ENCODE results near the gene SPECC1. TPM values are rescaled to one million over a fixed set of nuclear protein-coding genes. Genes with fewer than 3 reads are reported as not detected.
A peak's percentile ranks its signal among the peaks of the same experiment; 100 is the strongest.

SPECC1 gene
- total and polyA plus RNA-seq, 9 of the 15 experiments (the other 6 are each of a cell fraction or from before 2014, with no cell fraction given), result 2.4 to 19.6 (median 14.7) TPM

DNA sequence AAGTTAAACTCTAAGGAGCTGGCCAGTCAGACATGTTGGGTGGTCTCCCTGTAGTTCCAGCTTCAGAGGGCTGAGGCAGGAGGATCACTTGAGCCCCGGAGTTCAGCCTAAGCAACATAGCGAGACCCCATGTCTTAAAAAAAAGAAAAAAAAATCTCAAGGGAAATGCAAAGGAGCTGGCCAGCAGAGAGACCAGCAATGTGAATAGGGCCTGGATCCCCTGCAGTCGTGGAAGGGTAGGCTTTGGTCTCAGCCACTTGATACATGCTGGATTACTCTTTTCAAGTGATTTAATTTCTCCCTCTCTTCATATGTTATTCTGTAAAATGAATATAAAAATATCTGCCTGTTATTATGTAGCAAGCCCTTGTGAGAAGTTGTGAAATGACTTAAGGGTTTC, 207.7 kb downstream of the SPECC1 start (continued):
- TF ChIP-seq, protein P1, sequence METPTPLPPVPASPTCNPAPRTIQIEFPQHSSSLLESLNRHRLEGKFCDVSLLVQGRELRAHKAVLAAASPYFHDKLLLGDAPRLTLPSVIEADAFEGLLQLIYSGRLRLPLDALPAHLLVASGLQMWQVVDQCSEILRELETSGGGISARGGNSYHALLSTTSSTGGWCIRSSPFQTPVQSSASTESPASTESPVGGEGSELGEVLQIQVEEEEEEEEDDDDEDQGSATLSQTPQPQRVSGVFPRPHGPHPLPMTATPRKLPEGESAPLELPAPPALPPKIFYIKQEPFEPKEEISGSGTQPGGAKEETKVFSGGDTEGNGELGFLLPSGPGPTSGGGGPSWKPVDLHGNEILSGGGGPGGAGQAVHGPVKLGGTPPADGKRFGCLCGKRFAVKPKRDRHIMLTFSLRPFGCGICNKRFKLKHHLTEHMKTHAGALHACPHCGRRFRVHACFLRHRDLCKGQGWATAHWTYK (CRISPR knock-in tag; IDR thresholded peaks at IDR 0.05), result no peak
- TF ChIP-seq ZNF280A (IDR thresholded peaks at IDR 0.05; ENCODE audit: low read depth, partially characterized antibody), result no peak
- TF ChIP-seq ZNF140 (CRISPR knock-in tag; IDR thresholded peaks at IDR 0.05), result no peak
- no peak for TF ChIP-seq ZNF311 (CRISPR knock-in tag; IDR thresholded peaks at IDR 0.05)

GRCh38 chr17:20217677-20218076, 208.5 kb downstream of the SPECC1 start:
- no peaks in the 10 kb centered on the region for H3K27me3 ChIP-seq (ENCODE audit: control insufficient read depth in 2 of 2, insufficient read depth in 2 of 2, low read length in 2 of 2)
- intact Hi-C loops (cut with micrococcal nuclease), result no loop called here
- H3K9me1 ChIP-seq (ENCODE audit: control insufficient read depth, insufficient read depth, low read length), result no peaks in the 10 kb centered on the region
- no peak for DNase-seq (ENCODE audit: extremely low read depth in 1 of 4, low spot score in 3 of 4)
- FAIRE-seq, result no peak
- ChIA-PET CTCF (ENCODE audit: low intra/inter-chr PET ratio) (no interaction called here), POLR2A (no interaction called here)
- ATAC-seq, result no peak
- no peak overlapping the region for H3K4me3 ChIP-seq
- H4K20me1 ChIP-seq (replicated peaks; ENCODE audit: control insufficient read depth, insufficient read depth, low read length), result no peaks in the 10 kb centered on the region
- no peak overlapping the region for H2AFZ ChIP-seq (ENCODE audit: low read depth, low read length)
- H3K4me1 ChIP-seq (replicated peaks in 1 of 2; ENCODE audit: control insufficient read depth in 2 of 2, insufficient read depth in 2 of 2, low read length in 2 of 2), result no peaks in the 10 kb centered on the region
- in situ Hi-C loops (cut with MboI), result no loop called here
- WGBS (ENCODE audit: insufficient coverage, low coverage, missing lambda C conversion rate), result 86% methylated on average over 4 of the region's 4 CpGs
- no peaks in the 10 kb centered on the region for H3K36me3 ChIP-seq (ENCODE audit: control insufficient read depth, insufficient read depth, low read length)
- H3K79me2 ChIP-seq (ENCODE audit: control insufficient read depth, insufficient read depth, low read length), result no peaks in the 10 kb centered on the region; the same call in 2 of the 3 replicates
- H3K9ac ChIP-seq (ENCODE audit: insufficient read depth in 1 of 2, low read depth in 2 of 2, low read length in 2 of 2), result no peak overlapping the region
- H3K27ac ChIP-seq (ENCODE audit: extremely low read depth, low read depth, low read length), result no peak overlapping the region
- no TSS peak for BruUV-seq (replicated peaks)
- no peaks in the 10 kb centered on the region for H3K9me3 ChIP-seq (replicated peaks; ENCODE audit: control insufficient read depth, insufficient read depth, low read depth, low read length)
- TF ChIP-seq ZNF121 (CRISPR knock-in tag; conservative IDR thresholded peaks at IDR 0.05), result peak; percentile 36; the same call in 1 of the 2 replicates
- TF ChIP-seq ZC3H4 (CRISPR knock-in tag; IDR thresholded peaks at IDR 0.05; ENCODE audit: borderline replicate concordance), result no peak
- no peak overlapping the region for H3K4me2 ChIP-seq (ENCODE audit: insufficient read depth, low read length)
